CD4-positive, alpha-beta T cell treated with Interleukin-6 for 4 hours (primary cell): ENCODE data around the gene GFOD1.
"Not testable (repeated sequence)": the region's sequence is repeated elsewhere in the genome, so short reads cannot be mapped to it uniquely, and the experiment has no call there.

Experiments
- DNase-seq: peaks from one replicate; pipeline ENCODE4 v3.0.0-alpha.2; 2020; ENCODE audit warnings: mixed read lengths

GFOD1 gene

DNA sequence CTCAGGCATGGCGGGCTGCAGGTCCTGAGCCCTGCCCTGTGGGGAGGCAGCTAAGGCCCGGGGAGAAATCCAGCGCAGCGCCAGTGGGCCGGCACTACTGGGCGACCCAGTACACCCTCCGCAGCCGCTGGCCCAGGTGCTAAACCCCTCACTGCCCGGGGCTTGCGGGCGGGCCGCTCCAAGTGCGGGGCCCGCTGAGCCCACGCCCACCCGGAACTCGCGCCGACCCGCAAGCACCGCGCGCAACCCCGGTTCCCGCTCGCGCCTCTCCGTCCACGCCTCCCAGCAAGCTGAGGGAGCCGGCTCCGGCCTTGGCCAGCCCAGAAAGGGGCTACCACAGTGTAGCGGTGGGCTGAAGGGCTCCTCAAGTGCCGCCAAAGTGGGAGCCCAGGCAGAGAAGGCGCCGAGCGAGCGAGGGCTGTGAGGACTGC is 23.8 kb upstream of the GFOD1 start:
- not testable (repeated sequence) for DNase-seq

GRCh38 chr6:13510433-13510832 is 23.0 kb upstream of the GFOD1 start:
- not testable (repeated sequence) for DNase-seq

GRCh38 chr6:13508711-13509705 is 21.6 kb upstream of the GFOD1 start:
- no peak for DNase-seq

DNA sequence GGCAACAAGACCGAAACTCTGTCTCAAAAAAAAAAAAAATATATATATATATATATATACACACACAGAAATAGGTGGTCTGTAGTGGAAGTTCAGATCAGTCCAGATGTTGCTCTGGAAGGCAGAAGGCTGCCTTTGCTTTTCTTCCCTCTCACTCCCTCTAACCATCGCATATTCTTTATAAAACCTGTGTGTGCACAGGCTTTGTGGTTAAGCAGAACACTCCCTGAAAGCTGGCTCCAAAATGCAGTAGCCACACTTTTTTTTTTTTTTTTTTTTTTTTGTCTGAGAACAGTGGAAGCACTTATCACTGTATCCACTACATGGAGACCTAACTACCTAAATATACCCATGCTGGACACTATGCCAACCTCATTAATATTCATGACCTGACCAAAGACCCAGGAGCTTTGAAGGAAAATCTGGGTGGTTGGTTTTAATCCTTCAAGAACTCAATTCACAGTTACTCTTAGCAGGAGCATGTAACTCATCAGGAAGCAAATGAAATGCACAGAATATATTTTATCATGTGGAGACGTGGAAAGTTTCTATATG is 20.0 kb upstream of the GFOD1 start:
- DNase-seq: no peak

DNA sequence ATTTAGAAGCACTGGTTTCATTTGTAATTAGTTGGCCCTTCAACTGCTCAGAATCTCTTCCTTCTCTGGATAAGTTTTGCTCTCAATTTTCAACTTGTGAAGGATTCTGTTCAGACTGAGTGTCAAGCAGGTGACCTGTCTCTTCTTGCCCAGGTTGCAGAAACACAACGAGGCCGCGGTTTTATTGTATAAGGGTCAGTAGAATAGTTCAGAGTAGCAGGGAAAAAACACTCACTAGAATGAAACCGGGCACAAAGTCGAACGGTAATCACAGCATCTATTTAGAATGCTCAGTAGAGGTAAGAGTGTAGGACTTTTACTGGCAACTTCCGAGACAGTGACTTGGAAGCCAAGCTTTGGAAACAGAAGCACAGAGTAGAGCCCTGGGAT is 17.9 kb upstream of the GFOD1 start:
- DNase-seq: no peak

DNA sequence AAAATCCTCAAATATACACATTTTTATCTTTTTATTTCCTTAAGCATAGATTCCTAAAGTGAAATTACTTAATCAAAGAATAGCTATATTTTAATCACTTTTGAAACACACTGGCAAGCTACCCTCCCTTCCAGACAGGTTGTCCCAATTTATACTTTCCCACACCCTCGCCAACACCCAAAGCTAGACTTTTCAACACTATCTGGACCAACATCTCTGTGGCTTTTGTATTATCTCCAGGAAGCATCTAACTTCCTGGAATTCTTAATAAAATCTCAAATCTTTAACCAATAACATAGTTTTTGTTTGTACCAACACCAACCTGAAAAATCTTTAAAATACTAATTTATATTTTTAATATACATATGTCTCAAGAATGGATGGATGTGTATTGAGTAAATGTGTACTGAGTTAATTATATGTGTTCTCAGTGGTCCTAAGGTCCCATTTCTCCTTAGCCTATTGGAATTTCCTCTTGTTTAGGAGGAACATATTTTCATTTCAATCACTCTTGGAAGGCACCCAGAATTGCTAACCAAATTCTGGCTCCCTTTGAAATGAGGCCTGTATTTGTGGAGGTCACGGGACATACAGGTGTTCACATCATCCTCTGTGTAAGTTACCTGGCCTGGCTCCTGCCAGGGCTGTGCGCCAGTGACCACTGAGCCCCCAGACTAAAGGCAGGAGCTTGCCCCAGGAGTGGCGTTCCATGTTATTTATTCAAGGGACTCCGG is 17.4 kb upstream of the GFOD1 start:
- no peak for DNase-seq

DNA sequence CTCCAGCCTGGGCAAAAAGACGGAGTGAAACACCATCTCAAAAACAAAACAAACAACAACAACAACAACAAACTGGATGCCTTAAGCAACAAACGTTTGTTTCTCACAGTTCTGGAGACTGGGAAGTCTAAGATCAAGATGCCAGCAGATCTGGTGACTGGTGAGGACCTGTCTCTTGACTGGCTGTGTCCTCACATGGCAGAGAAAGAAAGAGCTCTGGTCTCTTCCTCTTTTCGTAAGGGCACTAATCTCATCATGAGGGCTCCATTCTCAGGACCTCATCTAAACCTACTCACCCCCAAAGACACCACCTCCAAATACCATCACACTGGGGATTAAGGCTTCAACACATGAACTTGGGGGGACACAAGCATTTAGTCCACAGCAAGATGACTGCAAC is 13.5 kb upstream of the GFOD1 start:
- no peak for DNase-seq

DNA sequence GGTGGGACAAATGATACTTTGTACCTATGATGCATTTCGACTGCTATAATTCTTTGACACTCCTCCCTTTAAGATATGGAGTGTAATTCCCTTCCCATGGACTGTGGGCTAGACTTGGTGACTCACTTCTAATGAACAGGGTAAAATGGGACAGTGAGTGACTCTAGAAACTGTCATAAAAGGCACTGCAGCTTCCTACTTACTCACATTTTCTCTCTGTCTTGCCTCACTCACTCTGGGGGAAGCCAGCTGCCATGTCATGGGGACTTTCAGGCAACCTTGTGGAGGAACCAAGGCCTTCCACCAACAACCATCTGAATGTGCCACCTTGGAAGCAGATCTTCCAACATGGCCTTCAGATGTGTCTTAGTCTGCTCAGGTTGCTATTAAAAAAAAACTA is 12.9 kb upstream of the GFOD1 start:
- no peak for DNase-seq

DNA sequence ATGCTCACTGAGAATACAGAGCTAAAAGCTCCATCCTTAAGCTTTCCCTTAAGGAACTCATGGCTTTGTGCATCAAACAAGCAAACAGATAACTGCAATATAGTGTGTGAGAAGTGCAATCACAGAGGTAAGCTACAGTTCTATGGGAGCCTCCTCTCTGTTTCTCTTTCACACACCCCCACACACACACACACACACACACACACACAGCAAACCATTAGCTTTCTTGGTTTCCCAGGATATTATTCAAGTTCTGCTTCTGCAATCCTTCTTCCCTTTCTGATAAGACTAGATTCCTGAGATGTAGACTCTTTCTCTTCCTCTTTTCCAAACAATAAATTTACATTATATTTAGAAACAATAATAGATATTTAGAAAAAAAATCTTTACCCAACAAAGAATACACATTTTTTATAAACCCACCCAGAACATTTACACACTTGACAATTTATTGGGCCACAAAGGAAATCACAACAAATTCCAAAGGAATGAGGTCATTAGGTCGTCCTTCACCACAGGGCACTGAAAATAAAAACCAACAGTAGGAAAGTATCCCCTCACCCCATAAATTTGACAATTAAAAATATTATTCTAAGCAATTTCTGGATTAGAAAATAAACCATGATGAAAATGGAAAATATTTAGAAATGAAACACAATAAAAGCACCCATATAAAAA is 9.3 kb upstream of the GFOD1 start:
- no peak for DNase-seq

DNA sequence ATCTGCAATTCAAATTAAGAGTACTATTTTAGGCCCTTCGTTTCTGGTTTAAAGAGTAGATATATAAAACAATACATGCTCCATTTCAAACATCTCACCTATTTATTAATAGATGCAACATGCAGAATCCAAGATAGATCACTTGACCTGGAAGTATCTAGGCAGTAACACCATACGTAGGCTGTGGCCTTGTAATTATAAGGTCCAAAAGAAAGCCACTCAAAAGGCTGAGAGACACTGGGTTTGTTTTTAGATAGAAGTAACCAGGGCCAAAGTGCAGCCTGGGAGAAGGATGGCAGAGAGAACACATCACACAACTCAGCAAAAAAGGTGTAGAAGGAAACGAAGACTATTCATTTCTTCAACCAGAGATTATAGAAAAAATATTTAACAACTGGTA is 8.4 kb upstream of the GFOD1 start:
- DNase-seq: no peak

- no peak for DNase-seq
Measured at GRCh38 chr6:13495112-13495776, 7.8 kb upstream of the GFOD1 start.

- DNase-seq: no peak
Measured at GRCh38 chr6:13494137-13494536, 6.7 kb upstream of the GFOD1 start.

DNA sequence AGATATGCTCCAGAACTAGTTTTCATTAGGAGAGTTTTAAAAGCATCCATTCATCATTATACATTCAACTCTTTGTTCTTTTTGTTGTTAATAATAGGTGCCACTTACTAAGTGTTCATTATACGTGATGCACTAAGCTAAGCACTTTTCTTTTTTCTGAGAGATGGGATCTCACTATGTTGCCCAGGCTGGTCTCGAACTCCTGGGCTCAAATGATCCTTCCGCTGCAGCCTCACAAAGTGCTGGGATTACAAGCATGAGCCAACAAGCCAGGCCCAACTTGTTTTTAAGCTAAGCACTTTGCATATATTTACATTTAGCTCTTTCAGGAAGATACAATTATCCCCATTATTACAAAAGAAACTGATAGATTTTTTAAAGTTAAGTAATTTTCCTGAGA is 5.7 kb upstream of the GFOD1 start:
- no peak for DNase-seq

DNA sequence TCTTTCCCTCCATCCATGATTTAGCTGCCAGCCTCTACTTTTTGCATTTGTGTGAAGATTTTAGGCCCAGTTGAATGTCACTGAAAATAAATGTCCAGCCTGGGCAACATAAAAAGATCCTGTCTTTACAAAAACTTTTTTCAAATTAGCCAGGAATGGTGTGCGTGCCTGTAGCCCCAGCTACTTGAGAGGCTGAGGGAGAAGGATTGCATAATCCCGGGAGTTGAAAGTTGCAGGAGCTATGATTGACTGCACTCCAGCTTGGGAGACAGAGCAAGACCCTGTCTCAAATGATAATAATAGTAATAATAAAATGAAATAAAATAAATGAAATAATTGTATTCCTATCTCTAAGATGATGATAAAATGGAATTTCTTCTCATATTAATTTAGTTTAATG is 5.0 kb upstream of the GFOD1 start:
- no peak for DNase-seq

- no peak for DNase-seq
Measured at GRCh38 chr6:13491538-13491937, 4.1 kb upstream of the GFOD1 start.

GRCh38 chr6:13490402-13490801 is 3.0 kb upstream of the GFOD1 start:
- DNase-seq: no peak

DNA sequence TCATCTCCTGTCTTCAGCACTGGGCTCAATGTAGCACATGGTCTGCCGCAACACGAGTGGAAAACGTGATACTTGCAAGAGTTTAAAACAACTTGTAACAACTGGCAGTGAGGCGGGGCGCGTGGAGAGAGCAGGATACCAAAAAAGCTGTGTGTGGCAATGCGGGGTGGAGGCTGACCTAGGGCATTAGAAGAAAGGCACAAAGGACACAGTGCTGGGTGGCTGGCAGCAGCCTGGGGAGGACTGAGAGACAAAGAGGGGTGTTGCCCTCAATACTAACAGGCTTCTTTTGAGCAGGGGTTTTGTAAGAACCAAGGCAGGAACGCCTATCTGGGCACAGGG is 1.5 kb upstream of the GFOD1 start:
- no peak for DNase-seq

DNA sequence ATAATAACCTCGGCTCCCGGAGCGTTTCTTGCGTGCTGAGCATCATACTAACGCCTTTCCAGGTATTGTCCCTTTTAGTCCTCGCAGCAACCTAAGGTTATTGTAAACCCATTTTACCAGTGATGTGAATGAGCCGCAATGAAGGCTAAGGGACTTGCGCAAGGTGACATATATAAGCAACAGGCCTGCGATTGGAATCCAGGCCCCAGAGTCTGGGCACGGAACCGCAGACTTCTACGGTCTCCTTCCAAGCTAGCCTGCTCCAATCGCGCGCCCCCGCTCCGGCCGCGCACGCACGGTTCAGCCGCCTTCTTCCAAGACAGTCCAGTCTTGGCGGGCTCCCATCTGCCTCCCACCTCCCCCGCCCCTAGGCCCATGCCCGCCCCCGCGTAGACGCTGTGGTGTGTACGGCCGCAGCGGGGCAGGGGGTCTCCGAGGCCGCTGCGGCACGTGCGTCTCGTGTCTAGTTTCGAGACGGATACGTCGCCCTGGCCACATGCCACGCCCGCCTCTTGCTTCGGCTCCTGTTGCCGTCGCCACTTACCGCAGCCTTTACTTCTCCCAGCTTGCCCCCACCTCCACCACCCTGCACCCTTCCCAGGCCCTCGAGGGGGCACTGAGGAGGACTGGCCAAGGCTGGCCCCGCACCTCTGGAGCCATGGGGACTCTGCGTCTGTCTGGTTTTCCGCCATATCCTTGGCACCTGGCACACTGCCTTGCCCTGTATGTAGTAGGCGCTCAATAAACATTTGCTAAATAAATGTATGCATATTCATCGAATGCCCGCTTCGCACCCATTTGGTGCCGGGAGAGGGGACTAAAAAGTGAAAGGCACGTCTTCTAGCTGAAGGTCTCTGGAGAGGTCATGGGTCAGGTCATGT is 855 bp upstream of the GFOD1 start:
- peak; percentile 34 for DNase-seq

GRCh38 chr6:13486679-13487121 is 700 bp downstream of the GFOD1 start:
- peak; percentile 62 for DNase-seq

- peak; percentile 47 for DNase-seq
Measured at GRCh38 chr6:13485923-13486562, 1.4 kb downstream of the GFOD1 start.

- no peak for DNase-seq
Measured at GRCh38 chr6:13485303-13485702, 2.1 kb downstream of the GFOD1 start.
